Uterus (tissue), 4 donors: ENCODE results near the gene AHCYL2. TPM values are rescaled to one million over a fixed set of nuclear protein-coding genes. Genes with fewer than 3 reads are reported as not detected.

Experiments
- DNase-seq, 2 donors: peaks; one replicate each; pipeline ENCODE4 v3.0.0-alpha.2; 2019 to 2020
- H3K27ac ChIP-seq, 2 donors: fragments of 200-600 bp; sonication (generic); 1 replicate in 1 of 2; 2 replicates in 1 of 2; pipeline ENCODE4 v1.5.1; 2016 to 2018
- H3K27me3 ChIP-seq, 2 donors: fragments of 200-600 bp; sonication (generic); one replicate each; pipeline ENCODE4 v1.5.1; 2018 to 2019; ENCODE audit warnings: control low read depth in 1 of 2
- H3K36me3 ChIP-seq, 2 donors: fragments of 200-600 bp; sonication (generic); one replicate each; pipeline ENCODE4 v1.5.1; 2019; ENCODE audit warnings: control low read depth in 1 of 2
- H3K4me1 ChIP-seq, 2 donors: fragments of 200-600 bp; sonication (generic); one replicate each; pipeline ENCODE4 v1.5.1; 2018 to 2019; ENCODE audit warnings: control low read depth in 1 of 2
- H3K4me3 ChIP-seq, 2 donors: fragments of 200-600 bp; sonication (generic); 1 replicate in 1 of 2; 2 replicates in 1 of 2; pipeline ENCODE4 v1.5.1; 2018 to 2019; ENCODE audit warnings: mild to moderate bottlenecking in 1 of 2
- H3K9me3 ChIP-seq, 2 donors: fragments of 200-600 bp; sonication (generic); one replicate each; pipeline ENCODE4 v1.5.1; 2019; ENCODE audit warnings: control low read depth in 1 of 2
- POLR2A ChIP-seq, 2 donors: fragments of 450-650 bp; IDR thresholded peaks; one replicate each; pipeline ENCODE4 v1.6.1; 2016; ENCODE audit warnings: antibody characterized with exemption in 2 of 2, mild to moderate bottlenecking in 1 of 2, moderate library complexity in 1 of 2
- intact Hi-C: fragments of 100-400 bp; cut with DNase I; formaldehyde crosslinking; loops from one replicate; pipeline ENCODE4 v1.15.1; 2023; ENCODE audit warnings: low total_unique reads
- total RNA-seq, 4 donors: library from RNA; depleted of rRNA in 3 of 4; stranded (reverse); fragments of >200 nt in 3 of 4; gene quantifications; one replicate each; pipeline versions ENCODE4 v1.1.0 to v1.2.4, GENCODE V29; 2014 to 2023
- TF ChIP-seq, protein P1 (sequence below), 4 experiments: fragments of 200-600 bp in 2 of 4; fragments of 450-650 bp in 2 of 4; sonication (generic) in 2 of 4; IDR thresholded peaks; one replicate each; pipeline ENCODE4 v1.5.1; 2016 to 2019; ENCODE audit warnings: antibody characterized with exemption in 4 of 4, mild to moderate bottlenecking in 2 of 4, moderate library complexity in 1 of 4
- donor health status: DM: yes; HTN: yes; CAD: no.

The AHCYL2 gene
- total RNA-seq, 4 donors from 2014 or later, result 5.6 to 29.2 (median 23.7) TPM

- no peak for TF ChIP-seq POLR2A (IDR thresholded peaks at IDR 0.05)
- TF ChIP-seq, protein P1, sequence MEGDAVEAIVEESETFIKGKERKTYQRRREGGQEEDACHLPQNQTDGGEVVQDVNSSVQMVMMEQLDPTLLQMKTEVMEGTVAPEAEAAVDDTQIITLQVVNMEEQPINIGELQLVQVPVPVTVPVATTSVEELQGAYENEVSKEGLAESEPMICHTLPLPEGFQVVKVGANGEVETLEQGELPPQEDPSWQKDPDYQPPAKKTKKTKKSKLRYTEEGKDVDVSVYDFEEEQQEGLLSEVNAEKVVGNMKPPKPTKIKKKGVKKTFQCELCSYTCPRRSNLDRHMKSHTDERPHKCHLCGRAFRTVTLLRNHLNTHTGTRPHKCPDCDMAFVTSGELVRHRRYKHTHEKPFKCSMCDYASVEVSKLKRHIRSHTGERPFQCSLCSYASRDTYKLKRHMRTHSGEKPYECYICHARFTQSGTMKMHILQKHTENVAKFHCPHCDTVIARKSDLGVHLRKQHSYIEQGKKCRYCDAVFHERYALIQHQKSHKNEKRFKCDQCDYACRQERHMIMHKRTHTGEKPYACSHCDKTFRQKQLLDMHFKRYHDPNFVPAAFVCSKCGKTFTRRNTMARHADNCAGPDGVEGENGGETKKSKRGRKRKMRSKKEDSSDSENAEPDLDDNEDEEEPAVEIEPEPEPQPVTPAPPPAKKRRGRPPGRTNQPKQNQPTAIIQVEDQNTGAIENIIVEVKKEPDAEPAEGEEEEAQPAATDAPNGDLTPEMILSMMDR (IDR thresholded peaks at IDR 0.05), result no peak
- H3K36me3 ChIP-seq, result no peaks in the 10 kb centered on the region
- no peaks in the 10 kb centered on the region for H3K27me3 ChIP-seq
- intact Hi-C loops, result no loop called here
- no peak overlapping the region for H3K4me3 ChIP-seq
- H3K27ac ChIP-seq, result no peak overlapping the region
- no peak for DNase-seq
- H3K9me3 ChIP-seq, result no peaks in the 10 kb centered on the region
- no peaks in the 10 kb centered on the region for H3K4me1 ChIP-seq
Observed at GRCh38 chr7:129381710-129382484, 157.1 kb downstream of the AHCYL2 start.

DNA sequence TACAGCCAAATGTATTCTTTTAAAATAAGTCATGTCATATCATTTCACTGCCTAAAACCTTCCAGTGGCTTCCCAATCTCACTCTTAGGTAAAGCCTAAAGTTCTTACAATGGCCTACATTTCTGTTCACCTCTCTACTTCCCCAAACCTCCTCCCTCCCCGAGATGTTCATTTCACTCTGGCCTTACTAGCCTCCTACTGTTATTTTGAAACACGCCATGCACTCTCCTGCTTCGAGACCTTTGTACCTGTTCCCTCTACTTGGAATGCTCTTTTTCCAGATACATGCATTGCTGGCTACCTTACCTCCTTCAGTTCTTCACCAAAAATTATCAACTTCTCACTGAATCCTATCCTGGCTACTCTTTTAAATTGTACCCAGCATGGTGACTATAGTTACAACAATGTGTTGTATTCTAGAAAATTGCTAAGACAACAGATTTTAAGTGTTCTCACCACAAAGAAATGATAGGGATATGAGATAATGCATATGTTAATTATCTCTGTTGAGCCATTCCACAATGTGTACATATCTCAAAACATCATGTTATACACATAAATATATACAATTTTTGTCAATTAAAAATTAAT is 158.8 kb downstream of the AHCYL2 start:
- intact Hi-C loops, result no loop called here
- TF ChIP-seq, protein P1 (IDR thresholded peaks at IDR 0.05), result no peak
- no peak for TF ChIP-seq POLR2A (IDR thresholded peaks at IDR 0.05)
- no peaks in the 10 kb centered on the region for H3K9me3 ChIP-seq
- no peak overlapping the region for H3K4me3 ChIP-seq
- no peaks in the 10 kb centered on the region for H3K4me1 ChIP-seq
- H3K27ac ChIP-seq, result no peak overlapping the region
- H3K36me3 ChIP-seq, result no peaks in the 10 kb centered on the region
- H3K27me3 ChIP-seq, result no peaks in the 10 kb centered on the region
- DNase-seq, result no peak

- Histone ChIP-seq H3K4me1 (no peaks in the 10 kb centered on the region), H3K9me3 (no peaks in the 10 kb centered on the region), H3K27ac (no peak overlapping the region), H3K4me3 (no peak overlapping the region), H3K27me3 (no peaks in the 10 kb centered on the region), H3K36me3 (no peaks in the 10 kb centered on the region)
- intact Hi-C loops, result no loop called here
- TF ChIP-seq POLR2A (IDR thresholded peaks at IDR 0.05), result no peak
- TF ChIP-seq, protein P1 (IDR thresholded peaks at IDR 0.05), result no peak
- DNase-seq, result no peak
Observed at GRCh38 chr7:129385116-129385515, 160.3 kb downstream of the AHCYL2 start.

DNA sequence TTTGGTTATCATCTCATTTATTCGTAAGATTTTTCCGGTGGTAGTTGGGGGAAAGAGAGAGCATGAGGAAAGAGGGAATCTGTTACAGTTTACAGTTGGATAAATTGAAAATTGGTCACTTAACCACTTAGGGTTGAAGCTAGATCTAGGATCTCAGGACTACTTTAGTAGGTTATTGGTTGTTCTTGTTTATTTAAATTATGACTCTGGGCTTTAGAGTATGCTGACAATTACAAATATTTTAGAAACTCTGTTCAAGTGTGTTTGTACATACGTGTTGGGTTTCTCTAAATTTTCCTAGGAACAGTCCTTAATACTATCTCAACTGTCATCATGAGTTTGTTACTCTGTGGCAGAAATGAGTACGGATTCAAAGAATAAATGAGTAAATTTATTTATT is 160.8 kb downstream of the AHCYL2 start:
- intact Hi-C loops, result no loop called here
- H3K27ac ChIP-seq, result no peak overlapping the region
- no peaks in the 10 kb centered on the region for H3K36me3 ChIP-seq
- no peak overlapping the region for H3K4me3 ChIP-seq
- H3K4me1 ChIP-seq, result no peaks in the 10 kb centered on the region
- H3K27me3 ChIP-seq, result no peaks in the 10 kb centered on the region
- no peaks in the 10 kb centered on the region for H3K9me3 ChIP-seq
- TF ChIP-seq, protein P1 (IDR thresholded peaks at IDR 0.05), result no peak
- no peak for TF ChIP-seq POLR2A (IDR thresholded peaks at IDR 0.05)
- no peak for DNase-seq

GRCh38 chr7:129386506-129386905 is 161.7 kb downstream of the AHCYL2 start:
- no peaks in the 10 kb centered on the region for H3K36me3 ChIP-seq
- H3K27ac ChIP-seq, result no peak overlapping the region
- no peaks in the 10 kb centered on the region for H3K4me1 ChIP-seq
- no peak overlapping the region for H3K4me3 ChIP-seq
- intact Hi-C loops, result no loop called here
- H3K9me3 ChIP-seq, result no peaks in the 10 kb centered on the region
- H3K27me3 ChIP-seq, result no peaks in the 10 kb centered on the region
- no peak for DNase-seq
- no peak for TF ChIP-seq POLR2A (IDR thresholded peaks at IDR 0.05)
- TF ChIP-seq, protein P1 (IDR thresholded peaks at IDR 0.05), result no peak
